MM.1S (cell line): ENCODE measurements around the gene IMMP2L.

Experiments
- EZH2 ChIP-seq: fragments of 300-600 bp; sonication (generic); optimal IDR thresholded peaks from 2 replicates; pipeline ENCODE3; 2017; ENCODE audit warnings: low read depth, mild to moderate bottlenecking, antibody characterized with exemption, low read length, mixed read lengths
- EZH2phosphoT487 ChIP-seq: fragments of 300-600 bp; sonication (generic); IDR thresholded peaks from 2 replicates; pipeline ENCODE4 v1.6.1; 2018; ENCODE audit warnings: antibody characterized with exemption, low read length
- TF ChIP-seq, protein P1 (sequence below): fragments of 300-600 bp; sonication (generic); IDR thresholded peaks from 2 replicates; pipeline ENCODE4 v1.5.1; 2016; ENCODE audit warnings: antibody characterized with exemption, low read length, mixed read lengths

DNA sequence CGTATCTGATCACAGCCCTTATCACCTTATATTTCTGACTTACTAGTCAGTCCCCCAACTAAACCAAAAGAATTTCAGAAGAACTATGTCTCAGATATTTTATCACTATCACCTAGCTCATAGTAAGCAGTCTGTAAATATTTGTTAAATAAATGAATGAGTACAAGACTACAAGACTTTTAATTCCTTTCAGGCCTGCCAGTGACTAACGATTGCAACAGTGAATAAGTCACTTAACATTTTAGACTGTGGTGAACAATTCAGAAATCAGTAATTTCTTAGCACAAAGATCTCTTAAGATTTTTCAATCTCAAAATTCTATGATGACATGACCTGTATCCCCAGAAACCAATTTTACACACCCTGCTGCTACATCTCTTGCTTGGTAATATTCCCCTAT lies 162.2 kb downstream of the IMMP2L start:
- TF ChIP-seq, protein P1, sequence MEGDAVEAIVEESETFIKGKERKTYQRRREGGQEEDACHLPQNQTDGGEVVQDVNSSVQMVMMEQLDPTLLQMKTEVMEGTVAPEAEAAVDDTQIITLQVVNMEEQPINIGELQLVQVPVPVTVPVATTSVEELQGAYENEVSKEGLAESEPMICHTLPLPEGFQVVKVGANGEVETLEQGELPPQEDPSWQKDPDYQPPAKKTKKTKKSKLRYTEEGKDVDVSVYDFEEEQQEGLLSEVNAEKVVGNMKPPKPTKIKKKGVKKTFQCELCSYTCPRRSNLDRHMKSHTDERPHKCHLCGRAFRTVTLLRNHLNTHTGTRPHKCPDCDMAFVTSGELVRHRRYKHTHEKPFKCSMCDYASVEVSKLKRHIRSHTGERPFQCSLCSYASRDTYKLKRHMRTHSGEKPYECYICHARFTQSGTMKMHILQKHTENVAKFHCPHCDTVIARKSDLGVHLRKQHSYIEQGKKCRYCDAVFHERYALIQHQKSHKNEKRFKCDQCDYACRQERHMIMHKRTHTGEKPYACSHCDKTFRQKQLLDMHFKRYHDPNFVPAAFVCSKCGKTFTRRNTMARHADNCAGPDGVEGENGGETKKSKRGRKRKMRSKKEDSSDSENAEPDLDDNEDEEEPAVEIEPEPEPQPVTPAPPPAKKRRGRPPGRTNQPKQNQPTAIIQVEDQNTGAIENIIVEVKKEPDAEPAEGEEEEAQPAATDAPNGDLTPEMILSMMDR, result no peak
- TF ChIP-seq EZH2, result no peak
- no peak for TF ChIP-seq EZH2phosphoT487
